Mesenchymal stem cell (in vitro differentiated cells and primary cell): ENCODE measurements around the gene TSR2.

Experiments
- DNase-seq: peaks from one replicate; pipeline ENCODE4 v3.0.0-alpha.2; 2013
- H2AFZ ChIP-seq: one replicate; pipeline ENCODE4 v1.6.1; 2013; ENCODE audit warnings: low read depth, mild to moderate bottlenecking, control low read depth, inconsistent platforms, low read length, moderate library complexity
- H2AK5ac ChIP-seq: 2 replicates; pipeline ENCODE4 v1.6.1; 2013; ENCODE audit warnings: low read length, moderate library complexity, mild to moderate bottlenecking, inconsistent platforms; ENCODE audit not compliant: severe bottlenecking
- H2BK120ac ChIP-seq: one replicate; pipeline ENCODE4 v1.6.1; 2013; ENCODE audit warnings: low read depth, mild to moderate bottlenecking, inconsistent platforms, low read length, moderate library complexity
- H2BK12ac ChIP-seq, 2 experiments: one replicate each; pipeline ENCODE4 v1.6.1; 2013; ENCODE audit warnings: inconsistent platforms in 2 of 2, low read length in 2 of 2, mild to moderate bottlenecking in 2 of 2, moderate library complexity in 2 of 2, control low read depth in 1 of 2
- H2BK15ac ChIP-seq: one replicate; pipeline ENCODE4 v1.6.1; 2013; ENCODE audit warnings: mild to moderate bottlenecking, low read depth, inconsistent platforms; ENCODE audit not compliant: poor library complexity, severe bottlenecking
- H2BK5ac ChIP-seq: 2 replicates; pipeline ENCODE4 v1.6.1; 2013; ENCODE audit warnings: low read depth, mild to moderate bottlenecking, low read length, control low read depth, inconsistent platforms; ENCODE audit not compliant: poor library complexity, severe bottlenecking
- H3K14ac ChIP-seq, 2 experiments: one replicate each; pipeline ENCODE4 v1.6.1; 2013; ENCODE audit warnings: inconsistent platforms in 2 of 2, low read length in 2 of 2, control low read depth in 1 of 2, mild to moderate bottlenecking in 1 of 2, moderate library complexity in 1 of 2
- H3K18ac ChIP-seq, 2 experiments: one replicate each; pipeline ENCODE4 v1.6.1; 2013; ENCODE audit warnings: inconsistent platforms in 2 of 2, low read length in 2 of 2, control low read depth in 1 of 2, low read depth in 1 of 2, mild to moderate bottlenecking in 1 of 2
- H3K23ac ChIP-seq, 2 experiments: one replicate each; pipeline ENCODE4 v1.6.1; 2013; ENCODE audit warnings: inconsistent platforms in 2 of 2, low read length in 2 of 2, mild to moderate bottlenecking in 2 of 2, moderate library complexity in 2 of 2, control low read depth in 1 of 2
- H3K27ac ChIP-seq: 2 replicates; pipeline ENCODE4 v1.5.1; 2013; ENCODE audit warnings: mild to moderate bottlenecking, moderate library complexity, low read length, control low read depth, inconsistent platforms; ENCODE audit not compliant: poor library complexity, severe bottlenecking
- H3K27me3 ChIP-seq, 2 experiments: 2 replicates each; pipeline versions ENCODE4 v1.6.1 to v1.7.0; 2013; ENCODE audit warnings: low read length in 2 of 2, mild to moderate bottlenecking in 2 of 2, moderate library complexity in 2 of 2, control low read depth in 1 of 2, inconsistent platforms in 1 of 2; ENCODE audit not compliant: control insufficient read depth in 1 of 2, insufficient read depth in 1 of 2
- H3K36me3 ChIP-seq, 2 experiments: 2 replicates each; pipeline versions ENCODE4 v1.6.1 to v1.7.0; 2013; ENCODE audit warnings: low read length in 2 of 2, control low read depth in 1 of 2, inconsistent platforms in 1 of 2, low read depth in 1 of 2, mild to moderate bottlenecking in 1 of 2; ENCODE audit not compliant: insufficient read depth in 2 of 2, control insufficient read depth in 1 of 2
- H3K4ac ChIP-seq, 2 experiments: one replicate each; pipeline ENCODE4 v1.6.1; 2013; ENCODE audit warnings: inconsistent platforms in 2 of 2, low read length in 2 of 2, mild to moderate bottlenecking in 2 of 2, moderate library complexity in 2 of 2, control low read depth in 1 of 2, low read depth in 1 of 2
- H3K4me1 ChIP-seq: 2 replicates; pipeline ENCODE4 v1.6.1; 2013; ENCODE audit warnings: low read depth, low read length, control low read depth; ENCODE audit not compliant: control insufficient read depth, insufficient read depth
- H3K4me2 ChIP-seq: 2 replicates; pipeline ENCODE4 v1.6.1; 2013; ENCODE audit warnings: low read length, mild to moderate bottlenecking, inconsistent platforms; ENCODE audit not compliant: poor library complexity, severe bottlenecking
- H3K4me3 ChIP-seq, 2 experiments: 2 replicates each; pipeline versions ENCODE4 v1.5.1 to v1.7.0; 2013; ENCODE audit warnings: low read length in 2 of 2, mild to moderate bottlenecking in 2 of 2, control low read depth in 1 of 2, low read depth in 1 of 2; ENCODE audit not compliant: insufficient read depth in 1 of 2
- H3K79me1 ChIP-seq: replicated peaks from 2 replicates; pipeline ENCODE4 v1.6.1; 2013; ENCODE audit warnings: mild to moderate bottlenecking, control low read depth, low read length, inconsistent platforms; ENCODE audit not compliant: poor library complexity, severe bottlenecking
- H3K9ac ChIP-seq: 2 replicates; pipeline ENCODE4 v1.7.0; 2013; ENCODE audit warnings: mild to moderate bottlenecking, low read length, moderate library complexity
- H3K9me3 ChIP-seq: 2 replicates; pipeline ENCODE4 v1.7.0; 2013; ENCODE audit warnings: mild to moderate bottlenecking, low read length; ENCODE audit not compliant: control insufficient read depth
- H4K8ac ChIP-seq: one replicate; pipeline ENCODE4 v1.6.1; 2013; ENCODE audit warnings: inconsistent platforms, mild to moderate bottlenecking, low read length, moderate library complexity
- H4K91ac ChIP-seq: one replicate; pipeline ENCODE4 v1.6.1; 2013; ENCODE audit warnings: mild to moderate bottlenecking, low read length, inconsistent platforms
- WGBS: methylation state at CpG from one replicate; pipeline ENCODE4 v1.1.7; 2013; ENCODE audit warnings: mixed read lengths; 5-methylcytosine and 5-hydroxymethylcytosine counted together

The TSR2 gene

DNA sequence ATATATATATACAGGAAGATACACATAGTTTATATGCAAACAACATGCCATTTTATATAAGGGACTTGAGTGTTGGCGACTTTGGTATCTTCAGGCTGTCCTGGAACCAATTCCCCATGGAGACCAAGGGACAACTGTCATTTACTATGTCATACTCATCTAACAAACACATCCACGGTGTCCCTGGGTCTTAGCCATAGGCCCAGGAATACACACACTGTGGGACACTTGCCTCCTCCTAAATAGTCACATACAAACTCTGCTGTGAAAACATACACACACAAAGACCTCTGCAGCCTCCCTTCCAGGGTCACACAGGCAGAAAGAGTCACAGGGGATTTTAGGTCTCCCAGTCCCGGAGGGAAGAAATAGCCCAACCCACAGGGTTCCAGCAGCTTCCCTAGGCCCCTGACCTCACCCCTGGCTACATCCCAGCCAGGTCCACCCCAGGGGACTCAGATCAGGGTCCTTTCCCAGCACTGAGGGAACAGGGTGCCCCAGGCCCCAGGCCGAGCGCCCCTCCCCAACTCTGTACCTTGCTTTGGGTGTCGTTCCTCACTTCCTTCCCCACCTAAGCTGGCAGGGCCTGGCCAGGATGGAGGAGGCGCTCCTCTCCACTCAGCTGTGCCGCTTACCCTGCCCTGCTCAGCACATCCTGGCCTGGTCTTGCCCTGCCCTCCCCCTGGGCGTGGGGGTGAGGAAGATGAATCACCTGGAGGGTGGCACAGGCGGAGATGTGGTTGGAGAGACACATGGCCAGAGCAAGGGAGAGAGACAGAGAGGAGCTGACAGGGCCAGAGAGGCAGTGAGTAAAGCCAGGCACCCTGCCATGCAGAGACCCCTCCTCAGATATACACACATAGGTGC, 34.0 kb downstream of the TSR2 start:
- Histone ChIP-seq H3K23ac (no peak overlapping the region), H3K14ac (peak overlapping the region in 1 of 2 experiments; percentile 81), H2BK120ac (no peak overlapping the region), H2BK12ac (no peak overlapping the region), H3K4me3 (no peak overlapping the region), H3K4me2 (no peak overlapping the region), H3K4me1 (peaks cover 13% of the 10 kb centered on the region), H2AK5ac (no peak overlapping the region), H4K8ac (no peak overlapping the region), H3K79me1 (peaks cover 19% of the 10 kb centered on the region), H4K91ac (no peak overlapping the region), H3K9ac (no peak overlapping the region), H2BK15ac (no peak overlapping the region), H3K27ac (no peak overlapping the region), H3K4ac (no peak overlapping the region), H3K18ac (no peak overlapping the region), H3K27me3 (peaks cover 0 to 4% of the 10 kb centered on the region in 2 experiments), H2AFZ (no peak overlapping the region), H2BK5ac (no peak overlapping the region), H3K36me3 (peaks cover 7 to 8% of the 10 kb centered on the region in 2 experiments), H3K9me3 (no peaks in the 10 kb centered on the region)
- WGBS = 96% methylated on average over 3 of the region's 10 CpGs
- no peak for DNase-seq

DNA sequence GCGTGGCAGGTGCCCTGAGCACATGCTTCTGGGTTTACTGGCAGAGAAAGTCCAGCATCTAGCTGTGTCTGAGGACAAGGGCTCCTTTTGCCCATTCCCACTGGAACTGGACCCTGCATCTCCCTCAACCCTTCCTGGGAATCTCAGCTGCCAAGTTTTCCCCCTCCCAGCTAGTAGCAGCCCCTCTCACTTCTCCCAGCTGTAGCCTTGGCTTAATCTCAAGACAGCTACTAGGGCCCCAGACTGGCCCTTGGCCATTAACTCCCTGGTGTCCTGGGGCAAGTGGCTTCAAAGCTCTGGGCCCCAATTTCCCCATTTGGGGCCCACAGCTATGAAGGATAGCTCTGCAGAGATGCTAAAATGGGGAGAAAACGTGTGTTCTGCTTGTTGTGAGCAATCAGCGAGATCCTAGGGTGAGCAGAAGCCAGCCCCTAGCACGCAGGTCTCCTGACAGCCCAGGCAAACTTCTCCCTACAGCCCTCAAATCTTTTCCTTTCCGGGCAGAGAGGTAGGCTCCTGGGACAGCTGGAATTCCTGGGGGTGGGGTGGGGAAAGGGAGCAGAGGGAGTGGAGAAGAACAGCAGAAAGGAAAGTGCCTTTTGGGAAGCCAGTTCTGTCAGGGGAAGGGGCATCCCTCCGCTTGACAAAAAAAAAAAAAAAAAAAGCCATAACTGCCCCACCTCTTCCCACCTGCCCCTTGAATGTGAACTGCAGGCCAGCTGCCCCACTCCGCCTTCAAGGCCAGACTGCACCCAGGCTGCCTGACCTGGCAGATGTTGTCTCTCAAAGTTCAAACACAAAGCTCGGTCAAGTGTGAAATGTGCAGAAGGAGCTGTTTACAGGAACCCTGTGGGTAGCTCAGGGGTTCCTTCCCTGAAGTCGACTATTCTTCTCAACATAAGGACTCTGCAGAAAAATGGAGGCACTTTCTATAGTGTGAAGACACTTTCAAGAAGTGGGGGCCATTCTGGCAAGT, 39.2 kb downstream of the TSR2 start:
- peaks cover 14% of the 10 kb centered on the region for H3K79me1 ChIP-seq

DNA sequence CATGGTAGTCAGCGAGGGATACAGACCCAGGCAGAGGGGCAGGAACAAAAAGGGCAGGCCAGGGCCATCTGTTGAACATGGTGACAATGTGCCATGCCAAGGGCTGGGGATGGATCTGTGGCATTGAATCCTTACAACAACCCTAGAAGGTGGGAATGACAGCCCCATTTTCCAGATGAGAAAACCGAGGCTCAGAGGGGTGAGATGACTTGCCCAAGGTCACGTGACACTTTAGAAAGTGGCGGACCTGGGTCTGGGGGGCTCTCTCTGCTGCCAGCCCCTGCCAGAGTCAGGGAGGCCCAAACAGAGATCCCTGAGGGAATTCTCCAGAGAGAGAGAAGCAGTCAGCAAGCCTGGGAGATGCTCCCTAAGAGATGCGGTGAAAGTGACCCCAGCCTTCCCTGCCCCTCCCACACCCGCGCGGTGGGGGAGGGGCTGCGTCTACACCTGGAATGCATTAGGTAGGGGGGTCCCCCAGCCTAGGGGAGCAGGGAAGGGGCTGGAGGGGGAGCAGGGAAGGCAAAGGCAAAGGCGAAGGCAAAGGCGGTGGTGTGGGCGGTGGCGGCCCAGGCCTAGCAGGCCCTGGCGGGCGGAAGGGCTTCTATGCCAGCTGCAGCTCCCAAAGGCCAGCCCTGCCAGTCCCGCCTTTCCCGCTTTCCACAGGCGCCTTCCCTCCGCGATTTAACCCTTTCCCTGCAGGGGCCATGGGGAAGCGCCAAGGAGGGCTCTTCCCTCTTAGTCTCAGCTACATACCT, 42.8 kb downstream of the TSR2 start:
- H2BK12ac ChIP-seq = peak overlapping the region; percentile 49 to 89
- peak overlapping the region in 1 of 2 experiments; percentile 86 for H3K14ac ChIP-seq
- H2BK5ac ChIP-seq = no peak overlapping the region
- H3K36me3 ChIP-seq = no peaks in the 10 kb centered on the region
- H3K4me2 ChIP-seq = no peak overlapping the region
- peaks cover 21% of the 10 kb centered on the region for H3K4me1 ChIP-seq
- H3K27ac ChIP-seq = no peak overlapping the region
- H2AK5ac ChIP-seq = peak overlapping the region; percentile 77
- peak overlapping the region in 1 of 2 experiments; percentile 59 for H3K23ac ChIP-seq
- peak overlapping the region; percentile 75 to 93 for H3K4ac ChIP-seq
- H4K8ac ChIP-seq = peak overlapping the region; percentile 87
- no peak for DNase-seq
- peak overlapping the region; percentile 77 for H3K9ac ChIP-seq
- peak overlapping the region; percentile 95 for H4K91ac ChIP-seq
- WGBS = 59% methylated on average over 15 of the region's 21 CpGs
- peaks cover 0 to 4% of the 10 kb centered on the region in 2 experiments for H3K27me3 ChIP-seq
- no peak overlapping the region for H2AFZ ChIP-seq
- H3K79me1 ChIP-seq = peaks cover 13% of the 10 kb centered on the region
- H2BK15ac ChIP-seq = peak overlapping the region; percentile 48
- no peaks in the 10 kb centered on the region for H3K9me3 ChIP-seq
- peak overlapping the region; percentile 49 for H2BK120ac ChIP-seq
- peak overlapping the region; percentile 80 to 91 for H3K18ac ChIP-seq
- peak overlapping the region in 1 of 2 experiments; percentile 33 for H3K4me3 ChIP-seq

More for the DNA sequence above, 39.2 kb downstream of the TSR2 start:
- Histone ChIP-seq H3K4me2 (no peak overlapping the region), H3K9me3 (no peaks in the 10 kb centered on the region), H4K91ac (no peak overlapping the region), H2BK15ac (peak overlapping the region; percentile 28), H3K36me3 (no peaks in the 10 kb centered on the region), H3K4ac (no peak overlapping the region), H3K9ac (no peak overlapping the region), H3K23ac (no peak overlapping the region), H2AFZ (no peak overlapping the region), H2BK120ac (no peak overlapping the region), H4K8ac (no peak overlapping the region), H3K27ac (peak overlapping the region; percentile 44), H2BK12ac (no peak overlapping the region), H3K14ac (no peak overlapping the region), H3K4me3 (no peak overlapping the region), H2BK5ac (no peak overlapping the region), H3K27me3 (peaks cover 0 to 7% of the 10 kb centered on the region in 2 experiments), H3K4me1 (peaks cover 24% of the 10 kb centered on the region), H2AK5ac (no peak overlapping the region), H3K18ac (no peak overlapping the region)
- peak; percentile 19 for DNase-seq
- 59% methylated on average over 3 of the region's 9 CpGs for WGBS
